SJCRH30 (cell line): Measurements from ENCODE around the gene TTI1. TPM values are rescaled to one million over a fixed set of nuclear protein-coding genes. Genes with fewer than 3 reads are reported as not detected.
A peak's percentile ranks its signal among the peaks of the same experiment; 100 is the strongest.

Source experiments
- DNase-seq, 2 experiments: peaks; one replicate each; pipeline ENCODE4 v3.0.0-alpha.2; 2015 to 2020
- H3K27ac ChIP-seq: fragments of 250-450 bp; sonication (Bioruptor Pico); 2 replicates; pipeline ENCODE4 v1.5.1; 2020; ENCODE audit warnings: mild to moderate bottlenecking, moderate library complexity
- H3K27me3 ChIP-seq: fragments of 250-450 bp; sonication (Bioruptor Pico); 2 replicates; pipeline ENCODE4 v1.5.1; 2020; ENCODE audit warnings: mild to moderate bottlenecking, moderate library complexity
- H3K36me3 ChIP-seq: fragments of 250-450 bp; sonication (Bioruptor Pico); 2 replicates; pipeline ENCODE4 v1.5.1; 2020; ENCODE audit warnings: mild to moderate bottlenecking, moderate library complexity
- H3K4me1 ChIP-seq: fragments of 250-450 bp; sonication (Bioruptor Pico); 2 replicates; pipeline ENCODE4 v1.5.1; 2020; ENCODE audit warnings: mild to moderate bottlenecking, moderate library complexity
- H3K4me3 ChIP-seq: fragments of 250-450 bp; sonication (Bioruptor Pico); 2 replicates; pipeline ENCODE4 v1.5.1; 2020; ENCODE audit warnings: mild to moderate bottlenecking, moderate library complexity
- H3K9me3 ChIP-seq: fragments of 250-450 bp; sonication (Bioruptor Pico); replicated peaks from 2 replicates; pipeline ENCODE4 v1.5.1; 2020; ENCODE audit warnings: mild to moderate bottlenecking, moderate library complexity
- total RNA-seq: library from RNA; depleted of rRNA; stranded (reverse); fragments of >200 nt; shearing (Covaris generic); gene quantifications from 2 replicates; pipeline ENCODE4 v1.2.3, GENCODE V29; 2014; rRNA removed

TTI1 gene
- total RNA-seq, 1 experiment from 2014 or later = 66.0 TPM

GRCh38 chr20:37941332-37941731, 91.9 kb downstream of the TTI1 start:
- H3K27ac ChIP-seq = no peak overlapping the region
- no peaks in the 10 kb centered on the region for H3K4me1 ChIP-seq
- DNase-seq = peak in 1 of 2 experiments; percentile 37
- H3K4me3 ChIP-seq = no peak overlapping the region
- no peaks in the 10 kb centered on the region for H3K9me3 ChIP-seq
- peaks cover 3% of the 10 kb centered on the region; the same call in 1 of the 2 replicates for H3K27me3 ChIP-seq
- no peaks in the 10 kb centered on the region for H3K36me3 ChIP-seq

DNA sequence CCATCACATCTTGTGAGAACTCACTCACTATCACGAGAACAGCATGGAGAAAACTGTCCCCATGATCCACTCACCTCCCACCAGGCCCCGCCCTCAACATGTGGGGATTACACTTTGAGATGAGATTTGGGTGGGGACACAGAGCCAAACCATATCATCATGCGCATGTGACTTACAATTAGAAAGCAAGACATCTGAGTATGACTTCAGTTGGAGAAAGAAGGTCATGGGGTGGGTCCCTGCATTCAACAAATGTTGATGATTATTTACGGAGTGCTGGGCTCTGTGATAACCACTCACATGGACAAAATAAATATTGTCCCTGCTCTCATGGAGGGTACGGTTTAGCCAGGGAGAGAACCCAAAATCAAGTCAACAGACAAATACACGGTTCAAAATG, 92.4 kb downstream of the TTI1 start:
- Histone ChIP-seq H3K9me3 (no peaks in the 10 kb centered on the region), H3K36me3 (no peaks in the 10 kb centered on the region), H3K27me3 (peaks cover 7% of the 10 kb centered on the region), H3K4me1 (no peaks in the 10 kb centered on the region), H3K4me3 (no peak overlapping the region), H3K27ac (no peak overlapping the region)
- no peak for DNase-seq

DNA sequence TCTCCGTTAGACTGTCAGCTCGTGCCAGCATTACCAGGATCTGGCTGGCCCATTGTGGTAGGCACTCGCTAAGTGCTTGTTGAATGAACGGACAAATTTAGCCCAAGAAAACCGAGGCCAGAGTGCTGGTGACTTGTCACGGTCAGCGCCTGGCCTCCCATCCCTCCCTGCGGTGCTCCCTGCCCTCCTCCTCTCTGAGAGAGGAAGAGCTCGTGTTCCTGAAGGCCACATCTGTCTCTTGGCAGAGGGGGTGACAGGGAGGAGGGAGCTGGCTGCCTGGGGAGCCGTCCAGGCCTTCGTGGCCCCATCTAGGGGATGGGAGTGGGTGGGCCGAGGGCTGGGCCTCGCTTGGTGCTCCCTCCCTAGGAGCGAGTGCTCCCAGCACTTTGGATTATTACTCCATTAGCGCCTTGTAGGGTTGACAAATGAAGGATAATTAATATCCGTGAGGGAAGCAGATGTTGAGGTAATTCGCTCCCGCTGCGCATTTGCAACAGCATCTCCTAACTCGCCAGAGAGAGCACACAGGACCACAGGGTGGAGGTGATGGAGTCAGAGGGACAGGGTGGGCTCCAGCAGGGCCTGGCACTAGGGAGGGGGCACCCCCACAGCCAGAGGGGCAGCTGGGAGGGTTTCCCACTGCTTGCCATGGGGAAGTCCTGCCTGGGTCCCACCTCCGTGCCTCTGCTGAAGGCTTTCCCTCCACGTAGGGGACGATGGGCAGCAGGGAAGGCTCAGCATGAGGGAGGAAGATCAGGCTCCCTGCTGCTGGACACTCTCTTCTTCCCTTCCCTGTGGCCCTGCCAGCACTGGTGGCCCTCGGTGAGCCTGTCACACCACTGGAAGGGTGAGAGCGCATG, 93.3 kb downstream of the TTI1 start:
- Histone ChIP-seq H3K4me3 (no peak overlapping the region), H3K36me3 (no peaks in the 10 kb centered on the region), H3K27me3 (peaks cover 10% of the 10 kb centered on the region), H3K9me3 (no peaks in the 10 kb centered on the region), H3K27ac (no peak overlapping the region), H3K4me1 (no peaks in the 10 kb centered on the region)
- no peak for DNase-seq

DNA sequence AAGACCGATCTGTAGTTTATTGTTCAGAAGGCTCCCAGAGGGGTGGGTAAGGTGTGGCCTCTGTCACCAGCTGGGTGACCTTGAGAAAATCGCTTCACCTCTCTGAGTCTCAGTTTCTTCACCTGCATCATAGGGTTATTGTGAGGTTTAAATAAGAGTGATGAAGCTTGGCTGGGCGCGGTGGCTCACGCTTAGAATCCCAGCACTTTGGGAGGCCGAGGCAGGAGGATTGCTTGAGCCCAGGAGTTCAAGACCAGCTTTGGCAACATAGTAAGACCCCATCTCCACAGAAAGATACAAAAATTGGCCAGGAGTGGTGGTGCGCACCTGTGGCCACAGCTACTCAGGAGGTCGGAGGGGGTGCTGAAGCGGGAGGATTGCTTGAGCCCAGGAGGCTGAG, 94.3 kb downstream of the TTI1 start:
- no peaks in the 10 kb centered on the region for H3K4me1 ChIP-seq
- no peaks in the 10 kb centered on the region for H3K9me3 ChIP-seq
- no peaks in the 10 kb centered on the region for H3K36me3 ChIP-seq
- no peak overlapping the region for H3K4me3 ChIP-seq
- H3K27ac ChIP-seq = no peak overlapping the region
- no peak for DNase-seq
- peaks cover 20% of the 10 kb centered on the region for H3K27me3 ChIP-seq

- H3K9me3 ChIP-seq = no peaks in the 10 kb centered on the region
- H3K27me3 ChIP-seq = peaks cover 24% of the 10 kb centered on the region
- no peaks in the 10 kb centered on the region for H3K36me3 ChIP-seq
- H3K4me1 ChIP-seq = no peaks in the 10 kb centered on the region
- no peak overlapping the region for H3K27ac ChIP-seq
- no peak overlapping the region for H3K4me3 ChIP-seq
- no peak for DNase-seq
These were observed 95.0 kb downstream of the TTI1 start for GRCh38 chr20:37938181-37938750.

- H3K9me3 ChIP-seq = no peaks in the 10 kb centered on the region
- H3K4me3 ChIP-seq = no peak overlapping the region
- H3K27me3 ChIP-seq = peaks cover 24% of the 10 kb centered on the region
- H3K4me1 ChIP-seq = no peaks in the 10 kb centered on the region
- no peak overlapping the region for H3K27ac ChIP-seq
- no peaks in the 10 kb centered on the region for H3K36me3 ChIP-seq
- DNase-seq = no peak
These were observed 95.6 kb downstream of the TTI1 start for GRCh38 chr20:37937686-37938085.

- no peaks in the 10 kb centered on the region for H3K9me3 ChIP-seq
- no peak overlapping the region for H3K4me3 ChIP-seq
- no peak overlapping the region for H3K27ac ChIP-seq
- H3K27me3 ChIP-seq = peaks cover 24% of the 10 kb centered on the region
- no peak for DNase-seq
- no peaks in the 10 kb centered on the region for H3K36me3 ChIP-seq
- no peaks in the 10 kb centered on the region for H3K4me1 ChIP-seq
These were observed 96.8 kb downstream of the TTI1 start for GRCh38 chr20:37936451-37936850.

DNA sequence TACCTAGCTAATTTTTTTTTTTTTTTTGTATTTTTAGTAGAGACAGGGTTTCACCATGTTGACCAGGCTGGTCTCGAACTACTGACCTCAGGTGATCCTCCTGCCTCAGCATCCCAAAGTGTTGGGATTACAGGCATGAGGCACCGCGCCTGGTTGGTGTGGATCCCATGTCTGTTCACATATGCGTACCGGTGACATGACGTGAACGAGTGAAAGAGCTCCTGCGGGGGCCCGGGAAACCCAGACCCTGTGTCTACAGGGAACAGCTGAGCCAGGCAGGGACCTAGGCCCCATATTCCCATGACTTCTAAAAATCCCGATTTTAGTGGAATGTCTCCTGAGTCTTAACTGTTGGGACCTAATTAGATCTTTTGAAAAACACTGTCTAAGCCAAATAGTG, 97.2 kb downstream of the TTI1 start:
- H3K4me3 ChIP-seq = no peak overlapping the region
- no peaks in the 10 kb centered on the region for H3K4me1 ChIP-seq
- H3K9me3 ChIP-seq = no peaks in the 10 kb centered on the region
- no peaks in the 10 kb centered on the region for H3K36me3 ChIP-seq
- no peak overlapping the region for H3K27ac ChIP-seq
- H3K27me3 ChIP-seq = peaks cover 25% of the 10 kb centered on the region
- DNase-seq = no peak

- Histone ChIP-seq H3K36me3 (no peaks in the 10 kb centered on the region), H3K27me3 (peaks cover 31% of the 10 kb centered on the region)
These were observed 97.8 kb downstream of the TTI1 start for GRCh38 chr20:37935435-37935834.

GRCh38 chr20:37934634-37935375, 98.5 kb downstream of the TTI1 start:
- no peaks in the 10 kb centered on the region for H3K9me3 ChIP-seq
- no peaks in the 10 kb centered on the region for H3K36me3 ChIP-seq
- no peak overlapping the region for H3K4me3 ChIP-seq
- no peak for DNase-seq
- H3K4me1 ChIP-seq = no peaks in the 10 kb centered on the region
- H3K27ac ChIP-seq = no peak overlapping the region
- peaks cover 36% of the 10 kb centered on the region for H3K27me3 ChIP-seq

More at GRCh38 chr20:37935435-37935834, 97.8 kb downstream of the TTI1 start:
- H3K4me1 ChIP-seq = no peaks in the 10 kb centered on the region
- no peaks in the 10 kb centered on the region for H3K9me3 ChIP-seq
- DNase-seq = no peak
- H3K27ac ChIP-seq = no peak overlapping the region
- H3K4me3 ChIP-seq = no peak overlapping the region

GRCh38 chr20:37933786-37934633, 99.2 kb downstream of the TTI1 start:
- Histone ChIP-seq H3K36me3 (no peaks in the 10 kb centered on the region), H3K9me3 (no peaks in the 10 kb centered on the region), H3K27ac (no peak overlapping the region), H3K4me1 (no peaks in the 10 kb centered on the region), H3K4me3 (no peak overlapping the region), H3K27me3 (peaks cover 36% of the 10 kb centered on the region)
- DNase-seq = no peak

Other genes with a start within 250 kb of the TTI1 start
- 0.18 and 0.22 TPM in 2 replicates for gene VSTM2L, start 130.3 kb downstream of the TTI1 start, total RNA-seq
- 55.7 and 56.6 TPM in 2 replicates for gene RPRD1B, start 290 bp upstream of the TTI1 start, total RNA-seq
- gene TGM2, start 131.8 kb upstream of the TTI1 start, total RNA-seq = 0.10 and 0.13 TPM in 2 replicates
- gene KIAA1755, start 227.3 kb upstream of the TTI1 start, total RNA-seq = 1.4 TPM in 2 replicates